Mucosa of descending colon (tissue), 3 donors: ENCODE measurements around the gene BCL11A. TPM values are rescaled to one million over a fixed set of nuclear protein-coding genes. Genes with fewer than 3 reads are reported as not detected.

Experiments
- ATAC-seq: fragments of 200-7000 bp; cut with Tn5 transposase; one replicate; pipeline ENCODE4 v1.9.1; 2020; ENCODE audit warnings: mild to moderate bottlenecking, moderate library complexity
- DNase-seq, 3 donors: peaks; one replicate each; pipeline ENCODE4 v3.0.0-alpha.2; 2020
- H3K36me3 ChIP-seq: fragments of 200-600 bp; one replicate; pipeline ENCODE4 v1.8.0; 2021; ENCODE audit warnings: low read depth, mild to moderate bottlenecking
- H3K4me1 ChIP-seq: fragments of 200-600 bp; one replicate; pipeline ENCODE4 v1.8.0; 2021; ENCODE audit warnings: low read depth, mild to moderate bottlenecking
- H3K4me3 ChIP-seq: fragments of 200-600 bp; one replicate; pipeline ENCODE4 v1.8.0; 2021; ENCODE audit warnings: mild to moderate bottlenecking
- H3K9me3 ChIP-seq: fragments of 200-600 bp; one replicate; pipeline ENCODE4 v1.8.0; 2021; ENCODE audit warnings: mild to moderate bottlenecking
- intact Hi-C, 2 donors: fragments of 100-400 bp; cut with DNase I in 1 of 2; cut with micrococcal nuclease in 1 of 2; formaldehyde crosslinking; loops; one replicate each; pipeline versions ENCODE4 v1.11.0 to v1.11.1; 2022; cut with DNase I, micrococcal nuclease
- total RNA-seq, 3 donors: library from RNA; stranded (reverse); fragmentation: NEBNext Ultra II Directional in 2 of 3; extraction: Animal tissue kit (Norgen Biotek cat#: 25700) in 2 of 3; gene quantifications; one replicate each; pipeline versions ENCODE4 v1.2.1 to v1.2.4, GENCODE V29; 2021 to 2023
- TF ChIP-seq, protein P1 (sequence below): fragments of 200-600 bp; IDR thresholded peaks from one replicate; pipeline ENCODE4 v1.8.0; 2022; ENCODE audit warnings: antibody characterized with exemption, mild to moderate bottlenecking
- donor health status: DM: no; HTN: no; CAD: no; lungs with moderate emphysema.
- donor health status: DM: no; HTN: no; CAD: no.
- donor health status: DM: no; HTN: yes; CAD: no.

BCL11A gene
- total RNA-seq, 3 donors from 2014 or later = 22.8 to 59.6 (median 40.7) TPM

DNA sequence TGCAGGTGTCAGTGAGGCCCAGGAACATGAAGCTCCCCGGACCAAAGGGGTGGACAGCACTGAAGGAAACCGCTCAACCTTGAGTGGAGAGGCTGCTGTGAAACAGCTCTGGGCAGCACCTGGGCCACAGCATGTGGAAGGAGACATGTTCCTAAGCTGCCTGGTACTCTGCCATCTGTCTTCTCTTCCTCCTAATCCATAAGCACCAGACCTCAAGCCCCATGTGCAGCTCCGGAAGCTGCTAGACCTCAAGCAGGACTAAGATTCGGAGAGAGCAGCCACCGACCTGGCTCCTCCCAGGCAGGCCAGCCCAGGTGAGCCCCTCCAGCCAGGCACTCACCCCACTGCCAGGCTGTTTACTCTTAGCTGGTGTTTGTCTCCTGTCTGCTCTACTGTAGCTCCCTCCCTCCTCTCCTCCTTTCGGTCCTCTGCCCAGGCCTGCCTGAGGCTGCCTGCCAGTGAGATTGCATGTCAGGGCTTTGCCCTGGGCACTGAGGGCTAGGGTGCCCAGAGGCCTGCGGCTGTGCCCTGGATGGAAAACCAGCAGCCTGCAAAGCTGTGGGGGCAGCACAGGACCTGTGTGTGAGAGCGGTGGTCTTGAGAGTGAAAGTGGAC is 53.7 kb downstream of the BCL11A start:
- H3K4me3 ChIP-seq = no peak overlapping the region
- ATAC-seq = no peak
- no peaks in the 10 kb centered on the region for H3K36me3 ChIP-seq
- peaks cover 1% of the 10 kb centered on the region for H3K4me1 ChIP-seq
- no peak for DNase-seq
- no peaks in the 10 kb centered on the region for H3K9me3 ChIP-seq
- intact Hi-C loops = no loop called here
- TF ChIP-seq, protein P1, sequence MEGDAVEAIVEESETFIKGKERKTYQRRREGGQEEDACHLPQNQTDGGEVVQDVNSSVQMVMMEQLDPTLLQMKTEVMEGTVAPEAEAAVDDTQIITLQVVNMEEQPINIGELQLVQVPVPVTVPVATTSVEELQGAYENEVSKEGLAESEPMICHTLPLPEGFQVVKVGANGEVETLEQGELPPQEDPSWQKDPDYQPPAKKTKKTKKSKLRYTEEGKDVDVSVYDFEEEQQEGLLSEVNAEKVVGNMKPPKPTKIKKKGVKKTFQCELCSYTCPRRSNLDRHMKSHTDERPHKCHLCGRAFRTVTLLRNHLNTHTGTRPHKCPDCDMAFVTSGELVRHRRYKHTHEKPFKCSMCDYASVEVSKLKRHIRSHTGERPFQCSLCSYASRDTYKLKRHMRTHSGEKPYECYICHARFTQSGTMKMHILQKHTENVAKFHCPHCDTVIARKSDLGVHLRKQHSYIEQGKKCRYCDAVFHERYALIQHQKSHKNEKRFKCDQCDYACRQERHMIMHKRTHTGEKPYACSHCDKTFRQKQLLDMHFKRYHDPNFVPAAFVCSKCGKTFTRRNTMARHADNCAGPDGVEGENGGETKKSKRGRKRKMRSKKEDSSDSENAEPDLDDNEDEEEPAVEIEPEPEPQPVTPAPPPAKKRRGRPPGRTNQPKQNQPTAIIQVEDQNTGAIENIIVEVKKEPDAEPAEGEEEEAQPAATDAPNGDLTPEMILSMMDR = no peak

GRCh38 chr2:60498816-60499429 is 54.5 kb downstream of the BCL11A start:
- TF ChIP-seq, protein P1 = no peak
- intact Hi-C loops = no loop called here
- no peaks in the 10 kb centered on the region for H3K9me3 ChIP-seq
- DNase-seq (no peak), ATAC-seq (no peak)
- H3K4me3 ChIP-seq = no peak overlapping the region
- no peaks in the 10 kb centered on the region for H3K36me3 ChIP-seq
- peaks cover 7% of the 10 kb centered on the region for H3K4me1 ChIP-seq

DNA sequence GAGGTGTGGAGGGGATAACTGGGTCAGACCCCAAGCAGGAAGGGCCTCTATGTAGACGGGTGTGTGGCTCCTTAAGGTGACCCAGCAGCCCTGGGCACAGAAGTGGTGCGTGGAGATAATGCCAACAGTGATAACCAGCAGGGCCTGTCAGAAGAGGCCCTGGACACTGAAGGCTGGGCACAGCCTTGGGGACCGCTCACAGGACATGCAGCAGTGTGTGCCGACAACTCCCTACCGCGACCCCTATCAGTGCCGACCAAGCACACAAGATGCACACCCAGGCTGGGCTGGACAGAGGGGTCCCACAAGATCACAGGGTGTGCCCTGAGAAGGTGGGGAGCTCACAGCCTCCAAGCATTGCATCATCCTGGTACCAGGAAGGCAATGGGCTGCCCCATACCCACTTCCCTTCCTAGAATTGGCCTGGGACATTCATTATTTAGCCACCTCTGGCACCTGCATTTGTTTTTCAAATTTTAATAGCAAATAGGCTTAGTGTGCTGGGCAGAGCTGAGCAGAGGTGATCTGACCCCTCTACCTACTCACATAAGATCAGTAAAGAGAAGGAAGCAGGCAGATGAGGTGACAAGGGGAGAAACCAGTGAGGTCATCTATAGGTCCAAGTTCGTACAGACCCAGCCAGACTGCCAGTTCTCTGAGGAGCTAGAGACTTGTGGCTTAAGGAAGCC is 55.2 kb downstream of the BCL11A start:
- Histone ChIP-seq H3K4me1 (peaks cover 7% of the 10 kb centered on the region), H3K9me3 (no peaks in the 10 kb centered on the region), H3K36me3 (no peaks in the 10 kb centered on the region), H3K4me3 (no peak overlapping the region)
- TF ChIP-seq, protein P1 = no peak
- DNase-seq (no peak), ATAC-seq (no peak)
- intact Hi-C loops = no loop called here

- DNase-seq (no peak), ATAC-seq (no peak)
- no peaks in the 10 kb centered on the region for H3K9me3 ChIP-seq
- intact Hi-C loops = no loop called here
- TF ChIP-seq, protein P1 = no peak
- peaks cover 7% of the 10 kb centered on the region for H3K4me1 ChIP-seq
- H3K36me3 ChIP-seq = no peaks in the 10 kb centered on the region
- H3K4me3 ChIP-seq = no peak overlapping the region
Observed at GRCh38 chr2:60497500-60497899, 56.0 kb downstream of the BCL11A start.

DNA sequence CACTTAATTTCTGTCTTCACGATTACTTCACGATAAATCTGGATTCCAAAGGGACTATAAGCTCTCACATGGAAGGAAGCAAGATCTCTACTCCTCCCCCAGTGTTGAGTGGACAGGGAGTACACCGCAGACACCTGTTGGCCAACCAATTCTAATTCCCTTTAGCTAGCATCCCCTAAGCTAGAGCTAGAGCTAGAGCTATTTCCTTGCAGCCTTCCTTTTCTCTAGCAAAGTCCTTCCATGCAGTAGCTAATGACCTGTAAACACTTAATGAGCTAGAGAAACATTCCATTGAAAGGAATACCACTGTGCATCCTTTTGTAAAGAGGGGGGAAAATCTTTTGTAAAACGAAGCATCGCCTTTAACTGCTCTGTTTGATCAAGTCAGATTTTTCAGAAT is 56.5 kb downstream of the BCL11A start:
- ATAC-seq (no peak), DNase-seq (no peak)
- TF ChIP-seq, protein P1 = no peak
- intact Hi-C loops = no loop called here
- H3K36me3 ChIP-seq = no peaks in the 10 kb centered on the region
- no peak overlapping the region for H3K4me3 ChIP-seq
- H3K9me3 ChIP-seq = no peaks in the 10 kb centered on the region
- peaks cover 7% of the 10 kb centered on the region for H3K4me1 ChIP-seq
